Heart right ventricle (tissue), 16 donors: ENCODE data around the gene USP32. TPM values are rescaled to one million over a fixed set of nuclear protein-coding genes. Genes with fewer than 3 reads are reported as not detected.

ENCODE experiments used
- ATAC-seq, 8 donors: fragments of 200-7000 bp; cut with Tn5 transposase; one replicate each; pipeline ENCODE4 v1.9.1; 2020; ENCODE audit warnings: mild to moderate bottlenecking in 8 of 8, moderate library complexity in 8 of 8, moderate number of reproducible peaks in 1 of 8
- DNase-seq, 2 donors: peaks; one replicate each; pipeline ENCODE4 v3.0.0-alpha.2; 2020
- H3K27ac ChIP-seq, 10 donors: fragments of 200-600 bp; sonication (generic) in 2 of 10; one replicate each; pipeline versions ENCODE4 v1.5.0 to v1.8.0; 2020 to 2022; ENCODE audit warnings: mild to moderate bottlenecking in 3 of 10
- H3K27me3 ChIP-seq, 7 donors: fragments of 200-600 bp; one replicate each; pipeline ENCODE4 v1.8.0; 2021 to 2022; ENCODE audit warnings: mild to moderate bottlenecking in 2 of 7
- H3K36me3 ChIP-seq, 9 donors: fragments of 200-600 bp; sonication (generic) in 1 of 9; one replicate each; pipeline versions ENCODE4 v1.5.0 to v1.8.0; 2020 to 2022; ENCODE audit warnings: mild to moderate bottlenecking in 2 of 9
- H3K4me1 ChIP-seq, 9 donors: fragments of 200-600 bp; sonication (generic) in 1 of 9; one replicate each; pipeline versions ENCODE4 v1.5.0 to v1.8.0; 2020 to 2022; ENCODE audit warnings: mild to moderate bottlenecking in 4 of 9
- H3K4me3 ChIP-seq, 10 donors: fragments of 200-600 bp; sonication (generic) in 2 of 10; one replicate each; pipeline versions ENCODE4 v1.5.0 to v1.8.0; 2020 to 2022; ENCODE audit warnings: mild to moderate bottlenecking in 7 of 10, moderate library complexity in 2 of 10
- H3K9me3 ChIP-seq, 11 donors: fragments of 200-600 bp in 10 of 11; sonication (generic) in 2 of 11; one replicate each; pipeline versions ENCODE4 v1.5.0 to v1.8.0; 2013 to 2022; ENCODE audit warnings: mild to moderate bottlenecking in 2 of 11, control low read depth in 1 of 11, moderate library complexity in 1 of 11
- WGBS, 2 donors: extraction: QIAGEN DNeasy Blood & Tissue Kit; methylation state at CpG; one replicate each; pipeline ENCODE4 v1.1.7; 2013; ENCODE audit warnings: inconsistent platforms in 1 of 2; 5-methylcytosine and 5-hydroxymethylcytosine counted together
- intact Hi-C, 10 donors: fragments of 100-400 bp; cut with DNase I; formaldehyde crosslinking; loops; one replicate each; pipeline versions ENCODE4 v1.11.1 to v1.14.2; 2022
- polyA plus RNA-seq, 2 donors: library from polyadenylated mRNA; stranded (reverse); fragments of 200-250 nt; gene quantifications; one replicate each; pipeline ENCODE4 v1.2.3, GENCODE V29; 2013
- total RNA-seq, 10 donors: library from RNA; stranded (reverse); fragmentation: NEBNext Ultra II Directional in 3 of 10; extraction: Animal tissue kit (Norgen Biotek cat#: 25700) in 3 of 10; gene quantifications; one replicate each; pipeline versions ENCODE4 v1.2.1 to v1.2.4, GENCODE V29; 2021 to 2023
- TF ChIP-seq, protein P1 (sequence below), 9 donors: fragments of 200-600 bp; sonication (generic) in 2 of 9; IDR thresholded peaks; one replicate each; pipeline versions ENCODE4 v1.5.0 to v1.8.0; 2021 to 2022; ENCODE audit warnings: antibody characterized with exemption in 9 of 9, mild to moderate bottlenecking in 5 of 9, moderate library complexity in 1 of 9
- donor health status: Arrhythmogenic right ventricular cardiomyopathy.
- donor health status: ischemic (EF 13 %, LVEDD 7.1; RV severe dilation, severe dysfunction).
- donor health status: healthy with polysubstance abuse.
- donor health status: DM: no; HTN: yes; CAD: no.
- donor health status: DM: no; HTN: no; CAD: no.
- donor health status: ischemic (EF 25% LVEDD 6.9; RV normal size, moderate dysfunction).
- donor health status: ischemic (EF 25% LVEDD 5.7; RV mildly dilated, moderate dysfunction).
- donor health status: healthy.
- donor health status: DM: yes; HTN: yes; CAD: no.
- donor health status: Ischemic cardiomyopathy.
- donor health status: ischemic (EF 35%, LVEDD 5.7; RV mildly dilated, moderate dysfunction).
- donor health status: nonischemic (EF 11% LVEDD 7.7; RV severe dilation, severe dysfunction).
- donor health status: DM: yes; HTN: yes; CAD: no.
- donor health status: PGD.
- donor health status: ischemic (EF 29% LVEDD 5.4; RV normal size, mild dysfunction).
- donor health status: nonischemic (EF 23%, LVEDD 6.1; RV moderate dilation, normal function).

Gene USP32
- total and polyA plus RNA-seq, 12 donors: 13.3 to 38.6 (median 29.3) TPM

- H3K9me3 ChIP-seq: no peaks in the 10 kb centered on the region
- H3K27me3 ChIP-seq: peaks cover 16 to 83% (median 61%) of the 10 kb centered on the region in 7 donors
- H3K4me1 ChIP-seq: peaks cover 10 to 67% (median 43%) of the 10 kb centered on the region in 9 donors
- ATAC-seq (no peak), DNase-seq (no peak)
- intact Hi-C loops: loop anchor here in 2 of 10 donors (2.0 to 5.0 kb wide), 2 partner anchors 19 to 276 kb away; no protein-coding TSS in a partner anchor
- H3K27ac ChIP-seq: peak overlapping the region in 7 of 10 donors; percentile 8 to 80 (median 77)
- H3K4me3 ChIP-seq: peak overlapping the region in 9 of 10 donors; percentile 32 to 64 (median 53)
- WGBS, 2 donors: 20 to 33% methylated on average over 5 of the region's 5 CpGs
- no peaks in the 10 kb centered on the region for H3K36me3 ChIP-seq
- TF ChIP-seq, protein P1, sequence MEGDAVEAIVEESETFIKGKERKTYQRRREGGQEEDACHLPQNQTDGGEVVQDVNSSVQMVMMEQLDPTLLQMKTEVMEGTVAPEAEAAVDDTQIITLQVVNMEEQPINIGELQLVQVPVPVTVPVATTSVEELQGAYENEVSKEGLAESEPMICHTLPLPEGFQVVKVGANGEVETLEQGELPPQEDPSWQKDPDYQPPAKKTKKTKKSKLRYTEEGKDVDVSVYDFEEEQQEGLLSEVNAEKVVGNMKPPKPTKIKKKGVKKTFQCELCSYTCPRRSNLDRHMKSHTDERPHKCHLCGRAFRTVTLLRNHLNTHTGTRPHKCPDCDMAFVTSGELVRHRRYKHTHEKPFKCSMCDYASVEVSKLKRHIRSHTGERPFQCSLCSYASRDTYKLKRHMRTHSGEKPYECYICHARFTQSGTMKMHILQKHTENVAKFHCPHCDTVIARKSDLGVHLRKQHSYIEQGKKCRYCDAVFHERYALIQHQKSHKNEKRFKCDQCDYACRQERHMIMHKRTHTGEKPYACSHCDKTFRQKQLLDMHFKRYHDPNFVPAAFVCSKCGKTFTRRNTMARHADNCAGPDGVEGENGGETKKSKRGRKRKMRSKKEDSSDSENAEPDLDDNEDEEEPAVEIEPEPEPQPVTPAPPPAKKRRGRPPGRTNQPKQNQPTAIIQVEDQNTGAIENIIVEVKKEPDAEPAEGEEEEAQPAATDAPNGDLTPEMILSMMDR (IDR thresholded peaks at IDR 0.05): no peak
Measured at GRCh38 chr17:60151355-60151754, 240.6 kb downstream of the USP32 start.

- H3K27me3 ChIP-seq: peaks cover 16 to 89% (median 75%) of the 10 kb centered on the region in 7 donors
- no peaks in the 10 kb centered on the region for H3K9me3 ChIP-seq
- intact Hi-C loops: loop anchor here in 5 of 10 donors (2.0 to 10.0 kb wide), 3 partner anchors 21 to 285 kb away; no protein-coding TSS in a partner anchor
- peaks cover 9 to 68% (median 41%) of the 10 kb centered on the region in 9 donors for H3K4me1 ChIP-seq
- WGBS, 2 donors: 2 to 3% methylated on average over 79 to 81 of the region's 81 CpGs
- peak in 1 of 2 donors; percentile 41 for DNase-seq
- TF ChIP-seq, protein P1 (IDR thresholded peaks at IDR 0.05): no peak
- ATAC-seq: peak in 6 of 8 donors; percentile 30 to 52 (median 45)
- peak within 1 kb of the TSS in 9 of 10 donors; percentile 19 to 80 (median 68) for H3K27ac ChIP-seq
- peak within 1 kb of the TSS; percentile 32 to 64 (median 52) for H3K4me3 ChIP-seq
- H3K36me3 ChIP-seq: no peaks in the 10 kb centered on the region
Measured at GRCh38 chr17:60149691-60150582, 242.0 kb downstream of the USP32 start, which contains the start of gene CA4. TSS of gene CA4 (plus strand) at chr17:60149973. CDS start at chr17:60150035, 62 bp downstream.

GRCh38 chr17:60148373-60148772 is 243.6 kb downstream of the USP32 start:
- no peak for DNase-seq
- Histone ChIP-seq H3K36me3 (no peaks in the 10 kb centered on the region), H3K4me3 (no peak overlapping the region), H3K9me3 (no peaks in the 10 kb centered on the region), H3K27ac (peak overlapping the region in 1 of 10 donors; percentile 52), H3K27me3 (peaks cover 16 to 91% (median 83%) of the 10 kb centered on the region in 7 donors), H3K4me1 (peaks cover 2 to 67% (median 38%) of the 10 kb centered on the region in 9 donors)
- 47% methylated on average over 2 of the region's 2 CpGs for WGBS, 2 donors
- TF ChIP-seq, protein P1 (IDR thresholded peaks at IDR 0.05): no peak
- ATAC-seq: no peak
- intact Hi-C loops: loop anchor here in 3 of 10 donors (10.0 kb wide), 1 partner anchor 286 kb away; no protein-coding TSS in a partner anchor

DNA sequence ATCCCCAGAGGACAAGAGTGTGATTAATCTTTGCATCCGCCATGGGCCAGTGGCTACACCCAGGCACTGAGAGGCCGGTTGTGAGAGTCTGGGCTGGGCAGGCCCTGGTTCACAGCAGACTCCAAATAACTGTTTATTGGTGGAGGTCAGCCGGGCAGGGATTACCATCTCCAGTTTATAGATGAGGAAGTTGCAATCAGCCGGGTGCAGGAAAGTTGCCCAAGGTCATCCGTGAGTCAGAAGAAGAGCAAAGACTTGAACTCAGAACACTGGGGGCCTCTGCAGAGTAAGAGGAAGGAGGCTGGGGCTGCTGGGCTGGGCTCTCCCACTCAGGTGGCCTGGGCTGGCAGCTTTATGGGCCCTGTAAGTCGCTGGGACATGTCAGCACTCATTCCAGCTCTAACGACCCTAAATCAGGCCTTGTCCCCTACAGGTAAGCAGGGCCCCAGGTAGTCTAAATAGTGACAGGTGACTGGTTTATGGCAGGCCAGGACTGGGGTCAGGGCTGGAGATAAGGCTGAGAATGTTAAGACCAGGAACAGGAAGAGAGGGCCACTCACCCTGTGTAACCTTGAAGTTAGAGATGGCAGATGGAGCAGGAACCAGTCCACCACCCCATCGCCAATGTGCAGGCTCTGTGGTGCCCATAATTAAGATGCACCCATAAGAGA is 244.2 kb downstream of the USP32 start:
- Histone ChIP-seq H3K27ac (peak overlapping the region in 1 of 10 donors; percentile 52), H3K27me3 (peaks cover 16 to 86% (median 81%) of the 10 kb centered on the region in 7 donors), H3K9me3 (no peaks in the 10 kb centered on the region), H3K4me1 (peaks cover 2 to 68% (median 38%) of the 10 kb centered on the region in 9 donors), H3K36me3 (no peaks in the 10 kb centered on the region), H3K4me3 (no peak overlapping the region)
- no peak for ATAC-seq
- TF ChIP-seq, protein P1 (IDR thresholded peaks at IDR 0.05): no peak
- intact Hi-C loops: loop anchor here in 3 of 10 donors (10.0 kb wide), 1 partner anchor 287 kb away; no protein-coding TSS in a partner anchor
- WGBS, 2 donors: 75 to 86% methylated on average over 8 of the region's 8 CpGs
- no peak for DNase-seq
